Caco-2 (cell line): ENCODE measurements around the gene FOXG1. TPM values are rescaled to one million over a fixed set of nuclear protein-coding genes. Genes with fewer than 3 reads are reported as not detected.

ENCODE experiments used
- BruUV-seq: library from RNA; stranded (reverse); fragments of 400-500 nt; replicated peaks from 2 replicates; lab custom pipeline; 2021; lab: Mats Ljungman, UMichigan
- CTCF ChIA-PET: fragments of 300-600 bp; sonication (Branson Sonifier 250); formaldehyde crosslinking; loops from one replicate; lab custom pipeline; 2022; ENCODE audit warnings: antibody characterized with exemption; lab: Charles Lee
- POLR2A ChIA-PET: fragments of 300-600 bp; sonication (Branson Sonifier 250); formaldehyde crosslinking; loops from one replicate; lab custom pipeline; 2022; ENCODE audit warnings: antibody characterized with exemption; lab: Charles Lee
- DNase-seq, 2 experiments: peaks; one replicate each; pipeline versions ENCODE4 v3.0.0 to v3.0.0-alpha.2; 2020 to 2022
- H3K27me3 ChIP-seq: replicated peaks from 2 replicates; pipeline ENCODE4 v1.6.0; 2011; ENCODE audit warnings: low read length; ENCODE audit not compliant: control insufficient read depth, insufficient read depth
- H3K36me3 ChIP-seq: 2 replicates; pipeline ENCODE4 v1.5.1; 2011; ENCODE audit warnings: low read length; ENCODE audit not compliant: control insufficient read depth, insufficient read depth
- H3K4me1 ChIP-seq: fragments of 250-450 bp; sonication (Bioruptor Pico); 2 replicates; pipeline ENCODE4 v1.5.1; 2020; ENCODE audit warnings: mild to moderate bottlenecking
- H3K4me3 ChIP-seq: 2 replicates; pipeline ENCODE4 v1.5.1; 2011; ENCODE audit warnings: low read depth, mild to moderate bottlenecking, control low read depth, low read length
- H3K9me3 ChIP-seq: fragments of 250-450 bp; sonication (Bioruptor Pico); 2 replicates; pipeline ENCODE4 v1.5.1; 2020; ENCODE audit warnings: mild to moderate bottlenecking, moderate library complexity
- H3K27ac Mint-ChIP-seq: one replicate; pipeline ENCODE4 v1.8.0; 2022; ENCODE audit warnings: mixed read lengths; ENCODE audit not compliant: unreplicated experiment
- H3K27me3 Mint-ChIP-seq: one replicate; pipeline ENCODE4 v1.8.0; 2022; ENCODE audit warnings: mixed read lengths; ENCODE audit not compliant: insufficient read depth, unreplicated experiment
- H3K36me3 Mint-ChIP-seq: one replicate; pipeline ENCODE4 v1.8.0; 2022; ENCODE audit warnings: mild to moderate bottlenecking, mixed read lengths; ENCODE audit not compliant: insufficient read depth, unreplicated experiment
- H3K4me1 Mint-ChIP-seq: one replicate; pipeline ENCODE4 v1.8.0; 2022; ENCODE audit warnings: low read depth, mixed read lengths; ENCODE audit not compliant: unreplicated experiment
- H3K4me3 Mint-ChIP-seq: one replicate; pipeline ENCODE4 v1.8.0; 2022; ENCODE audit warnings: mild to moderate bottlenecking, moderate library complexity, mixed read lengths; ENCODE audit not compliant: unreplicated experiment
- H3K9me3 Mint-ChIP-seq: one replicate; pipeline ENCODE4 v1.8.0; 2022; ENCODE audit warnings: mixed read lengths; ENCODE audit not compliant: unreplicated experiment
- intact Hi-C: fragments of 100-400 bp; cut with micrococcal nuclease; formaldehyde crosslinking; loops from one replicate; pipeline ENCODE4 v1.10.0; 2022; ENCODE audit not compliant: unreplicated experiment
- total RNA-seq: library from RNA; stranded (reverse); gene quantifications from 2 replicates; pipeline ENCODE4 v1.2.3, GENCODE V29; 2022
- TF ChIP-seq, protein P1 (sequence below), 2 experiments: fragments of 200-600 bp in 1 of 2; IDR thresholded peaks; 1 replicate in 1 of 2; 2 replicates in 1 of 2; pipeline versions ENCODE4 v1.5.1 to v1.8.0; 2011 to 2022; ENCODE audit warnings: antibody characterized with exemption in 1 of 2, control low read depth in 1 of 2, inconsistent platforms in 1 of 2, low read depth in 1 of 2, low read length in 1 of 2, mild to moderate bottlenecking in 1 of 2, moderate library complexity in 1 of 2; ENCODE audit not compliant: insufficient read depth in 1 of 2, severe bottlenecking in 1 of 2, unreplicated experiment in 1 of 2

Gene FOXG1
- total RNA-seq, 1 experiment from 2014 or later, result not detected

GRCh38 chr14:28762955-28763326 lies 3.6 kb upstream of the FOXG1 start:
- CTCF ChIA-PET, result interaction anchor here (0.9 kb wide), 1 partner anchor 12 kb away, joined by 4 read pairs; no protein-coding TSS in a partner anchor
- TF ChIP-seq, protein P1, sequence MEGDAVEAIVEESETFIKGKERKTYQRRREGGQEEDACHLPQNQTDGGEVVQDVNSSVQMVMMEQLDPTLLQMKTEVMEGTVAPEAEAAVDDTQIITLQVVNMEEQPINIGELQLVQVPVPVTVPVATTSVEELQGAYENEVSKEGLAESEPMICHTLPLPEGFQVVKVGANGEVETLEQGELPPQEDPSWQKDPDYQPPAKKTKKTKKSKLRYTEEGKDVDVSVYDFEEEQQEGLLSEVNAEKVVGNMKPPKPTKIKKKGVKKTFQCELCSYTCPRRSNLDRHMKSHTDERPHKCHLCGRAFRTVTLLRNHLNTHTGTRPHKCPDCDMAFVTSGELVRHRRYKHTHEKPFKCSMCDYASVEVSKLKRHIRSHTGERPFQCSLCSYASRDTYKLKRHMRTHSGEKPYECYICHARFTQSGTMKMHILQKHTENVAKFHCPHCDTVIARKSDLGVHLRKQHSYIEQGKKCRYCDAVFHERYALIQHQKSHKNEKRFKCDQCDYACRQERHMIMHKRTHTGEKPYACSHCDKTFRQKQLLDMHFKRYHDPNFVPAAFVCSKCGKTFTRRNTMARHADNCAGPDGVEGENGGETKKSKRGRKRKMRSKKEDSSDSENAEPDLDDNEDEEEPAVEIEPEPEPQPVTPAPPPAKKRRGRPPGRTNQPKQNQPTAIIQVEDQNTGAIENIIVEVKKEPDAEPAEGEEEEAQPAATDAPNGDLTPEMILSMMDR (IDR thresholded peaks at IDR 0.05; ENCODE audit: insufficient read depth in 1 of 2, low read depth in 1 of 2, low read length in 1 of 2, severe bottlenecking in 1 of 2, unreplicated experiment in 1 of 2), result no peak
- no TSS peak for BruUV-seq
- intact Hi-C loops, result no loop called here
- H3K9me3 Mint-ChIP-seq, result no peaks in the 10 kb centered on the region
- H3K4me1 Mint-ChIP-seq, result no peaks in the 10 kb centered on the region
- H3K27ac Mint-ChIP-seq, result no peak overlapping the region
- POLR2A ChIA-PET, result no interaction called here
- Histone ChIP-seq H3K4me1 (no peaks in the 10 kb centered on the region), H3K36me3 (no peaks in the 10 kb centered on the region), H3K4me3 (no peak overlapping the region), H3K9me3 (no peaks in the 10 kb centered on the region), H3K27me3 (no peaks in the 10 kb centered on the region)
- no peak for DNase-seq
- no peaks in the 10 kb centered on the region for H3K36me3 Mint-ChIP-seq
- H3K27me3 Mint-ChIP-seq, result peaks cover 14% of the 10 kb centered on the region
- no peak overlapping the region for H3K4me3 Mint-ChIP-seq

- Histone ChIP-seq H3K36me3 (no peaks in the 10 kb centered on the region), H3K27me3 (no peaks in the 10 kb centered on the region), H3K4me1 (no peaks in the 10 kb centered on the region), H3K9me3 (no peaks in the 10 kb centered on the region), H3K4me3 (no peak overlapping the region)
- Mint-ChIP-seq H3K36me3 (no peaks in the 10 kb centered on the region), H3K4me3 (no peak overlapping the region), H3K9me3 (no peaks in the 10 kb centered on the region), H3K27me3 (peaks cover 9% of the 10 kb centered on the region), H3K27ac (no peak overlapping the region), H3K4me1 (no peaks in the 10 kb centered on the region)
- no TSS peak for BruUV-seq
- POLR2A ChIA-PET, result no interaction called here
- TF ChIP-seq, protein P1 (IDR thresholded peaks at IDR 0.05; ENCODE audit: insufficient read depth in 1 of 2, low read depth in 1 of 2, low read length in 1 of 2, severe bottlenecking in 1 of 2, unreplicated experiment in 1 of 2), result no peak
- intact Hi-C loops, result no loop called here
- no peak for DNase-seq
- CTCF ChIA-PET, result interaction anchor here (0.9 kb wide), 1 partner anchor 13 kb away, joined by 4 read pairs; no protein-coding TSS in a partner anchor
These were observed 2.8 kb upstream of the FOXG1 start for GRCh38 chr14:28763751-28764256.

DNA sequence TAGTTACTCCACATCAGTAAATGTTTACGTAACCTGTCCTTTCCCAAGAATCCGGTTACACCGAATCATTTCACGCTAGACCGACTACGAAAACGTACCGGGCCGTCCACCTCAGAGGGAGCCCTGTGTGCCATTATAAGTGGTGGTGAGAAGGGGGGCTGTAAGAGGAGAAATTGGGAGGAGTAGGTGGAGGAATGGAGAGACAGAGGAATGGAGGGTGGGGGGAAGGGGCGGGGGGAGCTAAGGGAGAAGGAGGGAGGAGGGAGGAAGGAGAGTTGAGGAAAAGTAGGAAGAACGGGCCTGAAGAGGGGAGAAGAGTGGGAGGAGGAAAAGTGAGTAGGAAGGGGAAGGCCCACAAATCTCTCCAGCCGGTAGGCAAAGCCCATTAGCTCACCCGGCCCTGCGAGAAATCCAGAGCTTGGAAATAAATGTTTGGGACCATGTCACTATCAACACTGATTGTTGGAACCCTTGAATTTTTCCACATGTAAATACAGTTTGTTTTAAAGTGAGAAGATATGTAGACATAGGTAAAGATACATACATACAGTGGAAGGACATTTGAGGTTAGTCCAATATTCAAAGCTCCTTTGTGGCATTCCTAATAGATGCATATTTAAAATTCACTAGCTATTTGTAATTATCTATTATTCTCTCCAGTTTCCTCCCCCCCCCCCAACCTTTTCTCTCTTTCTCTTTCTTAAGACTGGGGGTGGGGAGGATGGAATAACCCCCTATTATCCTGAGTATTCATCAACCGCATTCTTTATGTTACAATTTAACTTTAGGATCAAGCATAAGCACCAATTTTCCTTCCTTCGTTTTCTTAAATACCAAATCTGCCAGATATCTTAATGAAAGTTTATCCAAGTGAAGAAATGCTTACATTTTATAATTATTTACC lies 2.1 kb upstream of the FOXG1 start:
- Mint-ChIP-seq H3K9me3 (no peaks in the 10 kb centered on the region), H3K36me3 (no peaks in the 10 kb centered on the region), H3K27ac (no peak overlapping the region), H3K4me3 (no peak overlapping the region), H3K4me1 (no peaks in the 10 kb centered on the region), H3K27me3 (peaks cover 9% of the 10 kb centered on the region)
- intact Hi-C loops, result no loop called here
- TF ChIP-seq, protein P1 (IDR thresholded peaks at IDR 0.05; ENCODE audit: insufficient read depth in 1 of 2, low read depth in 1 of 2, low read length in 1 of 2, severe bottlenecking in 1 of 2, unreplicated experiment in 1 of 2), result no peak
- no TSS peak for BruUV-seq
- DNase-seq, result no peak
- H3K27me3 ChIP-seq, result no peaks in the 10 kb centered on the region
- no peaks in the 10 kb centered on the region for H3K4me1 ChIP-seq
- no peak overlapping the region for H3K4me3 ChIP-seq
- no peaks in the 10 kb centered on the region for H3K9me3 ChIP-seq
- POLR2A ChIA-PET, result no interaction called here
- CTCF ChIA-PET, result no interaction called here
- no peaks in the 10 kb centered on the region for H3K36me3 ChIP-seq
